Tibial nerve (tissue), 4 donors: ENCODE data around the gene ZP4. TPM values are rescaled to one million over a fixed set of nuclear protein-coding genes. Genes with fewer than 3 reads are reported as not detected.

ENCODE experiments used
- DNase-seq, 2 donors: peaks; one replicate each; pipeline ENCODE4 v3.0.0-alpha.2; 2019; ENCODE audit warnings: low spot score in 2 of 2
- H3K27ac ChIP-seq, 4 donors: fragments of 200-600 bp; sonication (generic) in 3 of 4; one replicate each; pipeline ENCODE4 v1.5.1; 2017 to 2019; ENCODE audit warnings: mild to moderate bottlenecking in 1 of 4
- H3K27me3 ChIP-seq, 2 donors: fragments of 200-600 bp; sonication (generic) in 1 of 2; one replicate each; pipeline versions ENCODE4 v1.5.1 to v1.6.0; 2017 to 2019
- H3K36me3 ChIP-seq, 3 donors: fragments of 200-600 bp; sonication (generic); one replicate each; pipeline ENCODE4 v1.5.1; 2018 to 2019
- H3K4me1 ChIP-seq, 4 donors: fragments of 200-600 bp; sonication (generic) in 3 of 4; one replicate each; pipeline ENCODE4 v1.5.1; 2017 to 2019
- H3K4me3 ChIP-seq, 4 donors: fragments of 200-600 bp; sonication (generic) in 3 of 4; one replicate each; pipeline ENCODE4 v1.5.1; 2017 to 2019; ENCODE audit warnings: mild to moderate bottlenecking in 1 of 4, moderate library complexity in 1 of 4
- H3K9me3 ChIP-seq, 4 donors: fragments of 200-600 bp; sonication (generic) in 3 of 4; one replicate each; pipeline ENCODE4 v1.5.1; 2017 to 2019
- EP300 ChIP-seq, 2 donors: sonication (generic); formaldehyde crosslinking; IDR thresholded peaks; one replicate each; pipeline ENCODE4 v1.6.1; 2017; ENCODE audit warnings: antibody characterized with exemption in 2 of 2, mild to moderate bottlenecking in 1 of 2
- POLR2A ChIP-seq, 2 donors: fragments of 450-650 bp; IDR thresholded peaks; one replicate each; pipeline ENCODE4 v1.6.1; 2017; ENCODE audit warnings: antibody characterized with exemption in 2 of 2, mild to moderate bottlenecking in 2 of 2, moderate library complexity in 2 of 2
- WGBS, 2 donors: methylation state at CpG; one replicate each; pipeline ENCODE4 v1.1.5; 2018; 5-methylcytosine and 5-hydroxymethylcytosine counted together
- total RNA-seq, 4 donors: library from RNA; depleted of rRNA; stranded (reverse); fragments of >200 nt; gene quantifications; one replicate each; pipeline ENCODE4 v1.1.0, GENCODE V29; 2016
- TF ChIP-seq, protein P1 (sequence below), 5 experiments: fragments of 200-600 bp in 3 of 5; fragments of 450-650 bp in 2 of 5; sonication (generic) in 3 of 5; IDR thresholded peaks; one replicate each; pipeline ENCODE4 v1.5.1; 2016 to 2019; ENCODE audit warnings: antibody characterized with exemption in 5 of 5, mild to moderate bottlenecking in 3 of 5, moderate library complexity in 2 of 5

Gene ZP4
- total RNA-seq, 4 donors from 2014 or later, result not detected

DNA sequence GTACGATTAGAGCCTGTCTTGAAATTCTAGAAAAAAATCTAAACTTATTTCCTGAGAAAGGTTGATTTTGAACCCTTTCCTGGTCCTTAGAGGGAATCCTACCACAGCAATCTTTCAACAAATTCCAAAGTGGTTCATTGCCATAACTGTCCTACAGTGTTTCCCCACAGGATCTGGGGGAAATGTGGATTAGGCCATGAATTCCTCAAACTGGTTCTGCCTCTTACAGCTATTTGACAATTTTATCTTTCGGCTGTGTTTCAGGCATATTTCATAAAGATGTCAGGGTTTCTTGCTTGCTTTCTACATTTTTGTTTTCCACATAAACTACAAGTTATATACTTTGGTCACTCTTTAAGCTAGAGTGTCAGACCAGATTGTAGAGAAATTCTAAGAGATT lies 544 bp upstream of the ZP4 start:
- Histone ChIP-seq H3K36me3 (no peaks in the 10 kb centered on the region), H3K4me1 (no peaks in the 10 kb centered on the region), H3K9me3 (no peaks in the 10 kb centered on the region), H3K27me3 (no peaks in the 10 kb centered on the region), H3K4me3 (no peak overlapping the region), H3K27ac (no peak overlapping the region)
- WGBS, 2 donors, result 82 to 84% methylated on average over 2 of the region's 2 CpGs
- TF ChIP-seq EP300 (IDR thresholded peaks at IDR 0.05) (no peak), POLR2A (IDR thresholded peaks at IDR 0.05) (no peak)
- TF ChIP-seq, protein P1, sequence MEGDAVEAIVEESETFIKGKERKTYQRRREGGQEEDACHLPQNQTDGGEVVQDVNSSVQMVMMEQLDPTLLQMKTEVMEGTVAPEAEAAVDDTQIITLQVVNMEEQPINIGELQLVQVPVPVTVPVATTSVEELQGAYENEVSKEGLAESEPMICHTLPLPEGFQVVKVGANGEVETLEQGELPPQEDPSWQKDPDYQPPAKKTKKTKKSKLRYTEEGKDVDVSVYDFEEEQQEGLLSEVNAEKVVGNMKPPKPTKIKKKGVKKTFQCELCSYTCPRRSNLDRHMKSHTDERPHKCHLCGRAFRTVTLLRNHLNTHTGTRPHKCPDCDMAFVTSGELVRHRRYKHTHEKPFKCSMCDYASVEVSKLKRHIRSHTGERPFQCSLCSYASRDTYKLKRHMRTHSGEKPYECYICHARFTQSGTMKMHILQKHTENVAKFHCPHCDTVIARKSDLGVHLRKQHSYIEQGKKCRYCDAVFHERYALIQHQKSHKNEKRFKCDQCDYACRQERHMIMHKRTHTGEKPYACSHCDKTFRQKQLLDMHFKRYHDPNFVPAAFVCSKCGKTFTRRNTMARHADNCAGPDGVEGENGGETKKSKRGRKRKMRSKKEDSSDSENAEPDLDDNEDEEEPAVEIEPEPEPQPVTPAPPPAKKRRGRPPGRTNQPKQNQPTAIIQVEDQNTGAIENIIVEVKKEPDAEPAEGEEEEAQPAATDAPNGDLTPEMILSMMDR (IDR thresholded peaks at IDR 0.05), result no peak
- DNase-seq, result no peak

DNA sequence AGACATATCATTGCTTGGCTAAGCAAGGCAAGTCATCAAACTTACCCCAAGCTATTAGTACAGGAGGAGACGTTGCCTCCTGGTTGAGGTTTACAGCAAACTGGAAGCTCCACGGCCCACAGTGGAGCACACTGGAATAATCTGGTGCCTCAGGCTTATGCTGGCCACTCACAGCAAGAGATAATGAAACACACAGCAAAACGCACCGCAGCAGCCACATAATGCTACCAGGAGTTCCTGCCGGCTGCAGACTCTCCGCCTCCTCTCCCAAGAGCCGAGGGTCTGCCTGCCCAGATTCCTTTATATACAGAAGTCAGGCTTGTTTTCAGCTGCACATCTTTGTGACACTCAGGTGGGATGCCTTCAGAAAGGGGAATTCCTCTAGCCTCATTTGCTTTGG lies 306 bp downstream of the ZP4 start:
- no peaks in the 10 kb centered on the region for H3K36me3 ChIP-seq
- TF ChIP-seq POLR2A (IDR thresholded peaks at IDR 0.05) (no peak), EP300 (IDR thresholded peaks at IDR 0.05) (no peak)
- TF ChIP-seq, protein P1 (IDR thresholded peaks at IDR 0.05), result no peak
- H3K4me3 ChIP-seq, result no peak overlapping the region
- no peaks in the 10 kb centered on the region for H3K9me3 ChIP-seq
- no peaks in the 10 kb centered on the region for H3K4me1 ChIP-seq
- WGBS, 2 donors, result 70 to 71% methylated on average over 7 of the region's 7 CpGs
- no peak for DNase-seq
- H3K27me3 ChIP-seq, result no peaks in the 10 kb centered on the region
- H3K27ac ChIP-seq, result no peak overlapping the region

DNA sequence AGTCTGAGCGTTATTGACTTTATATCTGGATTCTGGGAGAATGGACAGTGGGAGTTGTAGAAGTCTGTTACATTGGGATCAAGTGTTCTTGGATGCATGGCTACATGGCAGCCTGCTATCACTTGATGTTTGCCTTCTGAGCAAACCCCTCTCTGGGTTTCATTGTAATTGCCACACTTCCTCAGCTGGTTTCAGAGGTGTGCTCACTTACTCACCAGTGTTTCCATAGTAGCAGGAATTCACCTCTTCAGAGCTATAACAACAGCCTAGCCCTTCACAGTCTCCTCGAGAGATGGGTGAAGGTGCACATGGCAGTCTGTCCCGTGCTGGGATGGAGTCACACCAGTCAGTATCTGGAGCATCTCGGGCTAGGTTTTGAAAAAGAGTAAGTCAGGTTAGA lies 2.6 kb downstream of the ZP4 start:
- WGBS, 2 donors, result 87 to 93% methylated on average over 4 of the region's 4 CpGs

DNA sequence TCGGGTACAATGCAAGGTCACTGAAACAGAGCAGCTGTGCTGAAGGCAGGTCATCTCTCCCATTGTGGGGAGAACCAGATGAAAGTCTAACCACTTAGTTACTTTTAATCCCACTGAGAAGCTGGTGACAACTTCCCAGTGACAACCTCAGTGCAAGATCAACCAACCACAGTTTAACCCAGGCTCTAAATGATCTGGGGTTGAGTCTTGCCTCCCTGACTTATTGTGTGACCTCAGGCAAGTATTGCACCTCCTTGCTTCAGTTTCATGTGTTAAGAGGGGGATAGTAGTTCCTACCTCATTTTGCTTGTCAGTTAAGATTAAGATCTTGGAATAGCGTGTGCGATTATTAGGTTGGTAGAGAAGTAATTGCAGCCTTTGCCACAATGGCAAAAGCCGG lies 3.2 kb downstream of the ZP4 start:
- DNase-seq, result no peak
- Histone ChIP-seq H3K4me3 (no peak overlapping the region), H3K36me3 (no peaks in the 10 kb centered on the region), H3K27ac (no peak overlapping the region), H3K4me1 (no peaks in the 10 kb centered on the region), H3K9me3 (no peaks in the 10 kb centered on the region), H3K27me3 (no peaks in the 10 kb centered on the region)
- no peak for TF ChIP-seq POLR2A (IDR thresholded peaks at IDR 0.05)
- TF ChIP-seq, protein P1 (IDR thresholded peaks at IDR 0.05), result no peak
- no peak for TF ChIP-seq EP300 (IDR thresholded peaks at IDR 0.05)
- 96% methylated on average over 4 of the region's 4 CpGs for WGBS, 2 donors

More for the DNA sequence above, 2.6 kb downstream of the ZP4 start:
- Histone ChIP-seq H3K27me3 (no peaks in the 10 kb centered on the region), H3K36me3 (no peaks in the 10 kb centered on the region), H3K4me1 (no peaks in the 10 kb centered on the region), H3K4me3 (no peak overlapping the region), H3K27ac (no peak overlapping the region), H3K9me3 (no peaks in the 10 kb centered on the region)
- TF ChIP-seq EP300 (IDR thresholded peaks at IDR 0.05) (no peak), POLR2A (IDR thresholded peaks at IDR 0.05) (no peak)
- TF ChIP-seq, protein P1 (IDR thresholded peaks at IDR 0.05), result no peak
- no peak for DNase-seq

DNA sequence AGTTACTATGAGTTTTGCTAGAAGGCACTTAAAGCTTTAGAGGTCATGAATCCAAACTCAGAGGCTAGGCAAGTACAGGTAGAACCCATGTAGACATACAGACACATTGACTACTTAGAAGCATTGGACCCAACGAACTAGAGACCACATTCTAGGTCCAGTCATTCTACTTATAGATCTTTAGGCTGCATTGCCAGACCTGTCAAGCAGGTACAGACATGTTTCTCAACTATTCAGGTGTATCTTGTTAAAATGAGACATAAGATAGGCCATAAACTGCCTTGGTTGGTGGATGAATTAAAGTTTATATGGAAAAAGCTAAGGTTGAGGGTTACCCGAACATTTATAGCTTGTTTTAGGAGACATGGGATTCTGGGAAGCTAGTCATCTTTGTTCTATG lies 6.5 kb downstream of the ZP4 start:
- no peaks in the 10 kb centered on the region for H3K27me3 ChIP-seq
- H3K36me3 ChIP-seq, result no peaks in the 10 kb centered on the region
- H3K4me1 ChIP-seq, result no peaks in the 10 kb centered on the region
- no peaks in the 10 kb centered on the region for H3K9me3 ChIP-seq
- WGBS, 2 donors, result 82 to 86% methylated on average over 2 of the region's 2 CpGs
- no peak overlapping the region for H3K27ac ChIP-seq
- no peak for DNase-seq
- TF ChIP-seq POLR2A (IDR thresholded peaks at IDR 0.05) (no peak), EP300 (IDR thresholded peaks at IDR 0.05) (no peak)
- TF ChIP-seq, protein P1 (IDR thresholded peaks at IDR 0.05), result no peak
- no peak overlapping the region for H3K4me3 ChIP-seq
